ENCODE results near the gene CLCF1. TPM values are rescaled to one million over a fixed set of nuclear protein-coding genes. Genes with fewer than 3 reads are reported as not detected.

Gene CLCF1
- total and polyA plus RNA-seq, 2 of the 13 experiments (the other 11 are each of a cell fraction or from before 2014, with no cell fraction given): 0.49 to 0.78 TPM

DNA sequence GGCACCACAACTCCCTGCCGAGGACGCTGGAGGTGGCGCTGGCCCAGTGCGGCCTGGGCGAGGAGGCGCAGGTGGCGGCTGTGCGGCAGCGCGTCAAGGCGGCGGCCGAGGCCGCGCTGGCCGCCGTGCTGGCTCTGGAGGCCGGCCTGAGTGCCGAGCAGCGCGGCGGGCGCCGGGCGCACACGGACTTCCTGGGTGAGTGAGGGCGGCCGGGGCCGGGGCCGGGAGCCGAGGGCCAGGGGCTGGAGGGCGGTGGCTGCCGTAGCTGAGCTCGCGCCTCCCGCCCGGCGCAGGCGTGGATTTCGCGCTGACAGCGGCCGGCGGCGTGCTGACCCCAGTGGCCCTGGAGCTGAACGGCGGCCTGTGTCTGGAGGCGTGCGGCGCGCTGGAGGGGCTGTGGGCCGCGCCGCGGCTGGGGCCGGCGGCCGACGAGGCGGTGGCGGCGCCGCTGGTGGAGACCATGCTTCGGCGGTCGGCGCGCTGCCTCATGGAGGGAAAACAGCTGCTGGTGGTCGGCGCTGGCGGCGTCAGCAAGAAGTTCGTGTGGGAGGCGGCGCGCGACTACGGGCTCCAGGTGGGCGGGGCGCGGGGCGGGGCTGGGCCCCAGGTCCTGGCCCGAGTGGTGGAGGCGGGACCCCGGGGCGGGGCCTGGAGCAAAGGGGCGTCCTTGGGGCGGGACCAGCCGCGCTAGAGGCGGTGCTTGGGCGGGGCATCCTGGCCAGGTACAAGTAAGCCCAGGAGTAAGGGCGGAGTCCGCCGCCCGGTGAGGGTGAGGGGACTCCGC, 47.4 kb upstream of the CLCF1 start (continued):
- TF ChIP-seq, protein P1, sequence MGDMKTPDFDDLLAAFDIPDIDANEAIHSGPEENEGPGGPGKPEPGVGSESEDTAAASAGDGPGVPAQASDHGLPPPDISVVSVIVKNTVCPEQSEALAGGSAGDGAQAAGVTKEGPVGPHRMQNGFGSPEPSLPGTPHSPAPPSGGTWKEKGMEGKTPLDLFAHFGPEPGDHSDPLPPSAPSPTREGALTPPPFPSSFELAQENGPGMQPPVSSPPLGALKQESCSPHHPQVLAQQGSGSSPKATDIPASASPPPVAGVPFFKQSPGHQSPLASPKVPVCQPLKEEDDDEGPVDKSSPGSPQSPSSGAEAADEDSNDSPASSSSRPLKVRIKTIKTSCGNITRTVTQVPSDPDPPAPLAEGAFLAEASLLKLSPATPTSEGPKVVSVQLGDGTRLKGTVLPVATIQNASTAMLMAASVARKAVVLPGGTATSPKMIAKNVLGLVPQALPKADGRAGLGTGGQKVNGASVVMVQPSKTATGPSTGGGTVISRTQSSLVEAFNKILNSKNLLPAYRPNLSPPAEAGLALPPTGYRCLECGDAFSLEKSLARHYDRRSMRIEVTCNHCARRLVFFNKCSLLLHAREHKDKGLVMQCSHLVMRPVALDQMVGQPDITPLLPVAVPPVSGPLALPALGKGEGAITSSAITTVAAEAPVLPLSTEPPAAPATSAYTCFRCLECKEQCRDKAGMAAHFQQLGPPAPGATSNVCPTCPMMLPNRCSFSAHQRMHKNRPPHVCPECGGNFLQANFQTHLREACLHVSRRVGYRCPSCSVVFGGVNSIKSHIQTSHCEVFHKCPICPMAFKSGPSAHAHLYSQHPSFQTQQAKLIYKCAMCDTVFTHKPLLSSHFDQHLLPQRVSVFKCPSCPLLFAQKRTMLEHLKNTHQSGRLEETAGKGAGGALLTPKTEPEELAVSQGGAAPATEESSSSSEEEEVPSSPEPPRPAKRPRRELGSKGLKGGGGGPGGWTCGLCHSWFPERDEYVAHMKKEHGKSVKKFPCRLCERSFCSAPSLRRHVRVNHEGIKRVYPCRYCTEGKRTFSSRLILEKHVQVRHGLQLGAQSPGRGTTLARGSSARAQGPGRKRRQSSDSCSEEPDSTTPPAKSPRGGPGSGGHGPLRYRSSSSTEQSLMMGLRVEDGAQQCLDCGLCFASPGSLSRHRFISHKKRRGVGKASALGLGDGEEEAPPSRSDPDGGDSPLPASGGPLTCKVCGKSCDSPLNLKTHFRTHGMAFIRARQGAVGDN (CRISPR knock-in tag; IDR thresholded peaks at IDR 0.05): peak; percentile 69
- TF ChIP-seq ATRX (CRISPR knock-in tag; IDR thresholded peaks at IDR 0.05; ENCODE audit: borderline replicate concordance): no peak
- TF ChIP-seq MAZ (IDR thresholded peaks at IDR 0.05; ENCODE audit: borderline replicate concordance, low read depth, low read length): no peak
- TF ChIP-seq MAZ (CRISPR knock-in tag; IDR thresholded peaks at IDR 0.05; ENCODE audit: low read depth): peak; percentile 85
- TF ChIP-seq ZFY (CRISPR knock-in tag; IDR thresholded peaks at IDR 0.05): peak; percentile 79
- peak; percentile 69; the same call in 1 of the 2 replicates for TF ChIP-seq SAFB2 (CRISPR knock-in tag; IDR thresholded peaks at IDR 0.05; ENCODE audit: borderline replicate concordance, low read depth)
- peak; percentile 40; the same call in 1 of the 2 replicates for TF ChIP-seq SRY (CRISPR knock-in tag; IDR thresholded peaks at IDR 0.05)
- TF ChIP-seq ZSCAN30 (CRISPR knock-in tag; IDR thresholded peaks at IDR 0.05): no peak
- peak in 1 of 2 experiments; percentile 77; a peak in 3 of 4 replicates for TF ChIP-seq POLR2A (IDR thresholded peaks at IDR 0.05; ENCODE audit: insufficient read depth in 1 of 2, low read depth in 2 of 2, low read length in 2 of 2)
- TF ChIP-seq ZNF556 (CRISPR knock-in tag; IDR thresholded peaks at IDR 0.05; ENCODE audit: borderline replicate concordance): 0 out of 2 replicates have a peak, but pooled peaks have one; percentile 13
- TF ChIP-seq, protein P2, sequence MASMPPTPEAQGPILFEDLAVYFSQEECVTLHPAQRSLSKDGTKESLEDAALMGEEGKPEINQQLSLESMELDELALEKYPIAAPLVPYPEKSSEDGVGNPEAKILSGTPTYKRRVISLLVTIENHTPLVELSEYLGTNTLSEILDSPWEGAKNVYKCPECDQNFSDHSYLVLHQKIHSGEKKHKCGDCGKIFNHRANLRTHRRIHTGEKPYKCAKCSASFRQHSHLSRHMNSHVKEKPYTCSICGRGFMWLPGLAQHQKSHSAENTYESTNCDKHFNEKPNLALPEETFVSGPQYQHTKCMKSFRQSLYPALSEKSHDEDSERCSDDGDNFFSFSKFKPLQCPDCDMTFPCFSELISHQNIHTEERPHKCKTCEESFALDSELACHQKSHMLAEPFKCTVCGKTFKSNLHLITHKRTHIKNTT (CRISPR knock-in tag; IDR thresholded peaks at IDR 0.05): no peak
- TF ChIP-seq GATA4 (IDR thresholded peaks at IDR 0.05; ENCODE audit: borderline replicate concordance, low read depth): no peak
- TF ChIP-seq, protein P3, sequence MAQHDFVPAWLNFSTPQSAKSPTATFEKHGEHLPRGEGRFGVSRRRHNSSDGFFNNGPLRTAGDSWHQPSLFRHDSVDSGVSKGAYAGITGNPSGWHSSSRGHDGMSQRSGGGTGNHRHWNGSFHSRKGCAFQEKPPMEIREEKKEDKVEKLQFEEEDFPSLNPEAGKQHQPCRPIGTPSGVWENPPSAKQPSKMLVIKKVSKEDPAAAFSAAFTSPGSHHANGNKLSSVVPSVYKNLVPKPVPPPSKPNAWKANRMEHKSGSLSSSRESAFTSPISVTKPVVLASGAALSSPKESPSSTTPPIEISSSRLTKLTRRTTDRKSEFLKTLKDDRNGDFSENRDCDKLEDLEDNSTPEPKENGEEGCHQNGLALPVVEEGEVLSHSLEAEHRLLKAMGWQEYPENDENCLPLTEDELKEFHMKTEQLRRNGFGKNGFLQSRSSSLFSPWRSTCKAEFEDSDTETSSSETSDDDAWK (CRISPR knock-in tag; IDR thresholded peaks at IDR 0.05): no peak
- no peak; the same call in 1 of the 2 replicates for TF ChIP-seq ZFP82 (CRISPR knock-in tag; IDR thresholded peaks at IDR 0.05; ENCODE audit: borderline replicate concordance)
- TF ChIP-seq ASH2L (IDR thresholded peaks at IDR 0.05; ENCODE audit: insufficient read length, low read depth, low read length): no peak
- no peak for TF ChIP-seq TCF12 (IDR thresholded peaks at IDR 0.05)
- no peak for TF ChIP-seq TCF12 (CRISPR knock-in tag; IDR thresholded peaks at IDR 0.05)
- no peak for TF ChIP-seq ZNF136 (CRISPR knock-in tag; IDR thresholded peaks at IDR 0.05; ENCODE audit: low read depth)
- no peak for TF ChIP-seq DNMT1 (CRISPR knock-in tag; IDR thresholded peaks at IDR 0.05)
- no peak for TF ChIP-seq WIZ (CRISPR knock-in tag; IDR thresholded peaks at IDR 0.05)
- no peak for TF ChIP-seq NFIC (IDR thresholded peaks at IDR 0.05; ENCODE audit: low read length)
- no peak for TF ChIP-seq ZNF350 (CRISPR knock-in tag; IDR thresholded peaks at IDR 0.05; ENCODE audit: borderline replicate concordance, low read depth)
- TF ChIP-seq ZNF629 (CRISPR knock-in tag; conservative IDR thresholded peaks at IDR 0.05): no peak
- no peak for TF ChIP-seq ESRRA (CRISPR knock-in tag; IDR thresholded peaks at IDR 0.05; ENCODE audit: low read depth)

Data from HepG2 (cell line).